HAP-1 (cell line): ENCODE measurements around the gene TLE4.
A peak's percentile ranks its signal among the peaks of the same experiment; 100 is the strongest.

Experiments
- DNase-seq, 2 experiments: peaks; one replicate each; pipeline ENCODE4 v3.0.0-alpha.2; 2016 to 2020; ENCODE audit warnings: low spot score in 2 of 2
- H3K27me3 ChIP-seq: fragments of 250-450 bp; sonication (Bioruptor Pico); 2 replicates; pipeline ENCODE4 v1.5.1; 2020; ENCODE audit warnings: low read depth, mild to moderate bottlenecking, moderate library complexity
- H3K36me3 ChIP-seq: fragments of 250-450 bp; sonication (Bioruptor Pico); replicated peaks from 2 replicates; pipeline ENCODE4 v1.5.1; 2020; ENCODE audit warnings: mild to moderate bottlenecking
- H3K4me1 ChIP-seq: fragments of 250-450 bp; sonication (Bioruptor Pico); 2 replicates; pipeline ENCODE4 v1.5.1; 2020; ENCODE audit warnings: mild to moderate bottlenecking
- H3K4me3 ChIP-seq: fragments of 250-450 bp; sonication (Bioruptor Pico); 2 replicates; pipeline ENCODE4 v1.5.1; 2020; ENCODE audit warnings: mild to moderate bottlenecking, moderate library complexity
- H3K9me3 ChIP-seq: fragments of 250-450 bp; sonication (Bioruptor Pico); 2 replicates; pipeline ENCODE4 v1.5.1; 2020; ENCODE audit warnings: mild to moderate bottlenecking, moderate library complexity
- in situ Hi-C: fragments of 300-500 bp; cut with MboI; formaldehyde crosslinking; loops from 3 replicates; pipeline ENCODE4 v1.14.3; 2020; ENCODE audit warnings: low sequenced_read_pairs, inconsistent platforms, mixed read lengths

Gene TLE4

DNA sequence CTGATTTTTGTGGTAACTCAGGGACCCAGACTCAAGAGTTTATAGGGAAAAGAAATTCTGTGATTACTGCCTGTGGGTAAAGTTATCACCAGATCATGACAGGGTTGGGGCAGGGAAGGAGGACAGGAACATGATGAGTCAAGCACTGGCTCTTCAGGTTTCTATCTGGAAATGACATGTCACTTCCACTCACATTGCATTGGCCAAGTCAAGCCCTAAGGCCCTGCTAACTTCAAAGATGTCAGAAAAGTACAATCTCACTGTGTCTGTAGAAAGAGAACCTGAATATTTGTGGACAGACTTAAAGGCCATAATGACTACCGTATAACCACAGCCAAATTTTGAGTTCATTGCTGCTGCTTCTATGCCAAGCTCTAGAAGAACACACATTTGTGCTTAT is 187.7 kb downstream of the TLE4 start:
- in situ Hi-C loops, result no loop called here

DNA sequence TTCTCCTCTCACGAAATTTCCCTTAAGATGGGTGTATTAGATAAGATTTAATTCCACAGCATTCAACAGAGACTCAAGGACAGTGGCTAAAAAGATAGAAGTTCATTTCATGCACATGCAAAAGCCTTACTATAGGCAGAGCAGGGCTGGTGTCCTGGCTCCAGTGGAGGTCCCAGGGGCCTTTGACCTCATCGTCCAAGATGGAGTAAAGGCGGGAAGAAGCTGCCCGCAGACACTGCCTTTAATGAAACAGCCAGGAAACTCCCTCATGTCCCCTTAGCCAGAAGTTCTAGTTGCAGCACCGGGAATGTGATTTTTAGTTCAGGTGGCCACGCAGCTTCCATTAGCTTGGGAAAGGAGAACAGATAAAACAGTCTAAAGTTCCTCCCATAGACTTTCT is 190.3 kb downstream of the TLE4 start:
- no peak overlapping the region for H3K4me3 ChIP-seq
- in situ Hi-C loops, result no loop called here

More for the DNA sequence above, 187.7 kb downstream of the TLE4 start:
- no peak for DNase-seq
- H3K36me3 ChIP-seq, result no peaks in the 10 kb centered on the region
- H3K4me1 ChIP-seq, result no peaks in the 10 kb centered on the region
- H3K9me3 ChIP-seq, result no peaks in the 10 kb centered on the region; the same call in 1 of the 2 replicates
- H3K27me3 ChIP-seq, result no peaks in the 10 kb centered on the region
- H3K4me3 ChIP-seq, result no peak overlapping the region

GRCh38 chr9:79763671-79764285 is 192.0 kb downstream of the TLE4 start:
- no peak for DNase-seq
- Histone ChIP-seq H3K9me3 (no peaks in the 10 kb centered on the region), H3K36me3 (no peaks in the 10 kb centered on the region), H3K4me3 (no peak overlapping the region), H3K27me3 (no peaks in the 10 kb centered on the region), H3K4me1 (no peaks in the 10 kb centered on the region)
- in situ Hi-C loops, result no loop called here

More for the DNA sequence above, 190.3 kb downstream of the TLE4 start:
- Histone ChIP-seq H3K4me1 (no peaks in the 10 kb centered on the region), H3K9me3 (no peaks in the 10 kb centered on the region; the same call in 1 of the 2 replicates), H3K27me3 (no peaks in the 10 kb centered on the region), H3K36me3 (no peaks in the 10 kb centered on the region)
- no peak for DNase-seq

- in situ Hi-C loops, result no loop called here
- DNase-seq, result no peak
- Histone ChIP-seq H3K4me3 (no peak overlapping the region), H3K27me3 (no peaks in the 10 kb centered on the region), H3K4me1 (no peaks in the 10 kb centered on the region), H3K9me3 (no peaks in the 10 kb centered on the region), H3K36me3 (no peaks in the 10 kb centered on the region)
These were observed 192.6 kb downstream of the TLE4 start for GRCh38 chr9:79764374-79764773.

GRCh38 chr9:79765466-79765865 is 193.7 kb downstream of the TLE4 start:
- DNase-seq, result no peak
- Histone ChIP-seq H3K4me1 (no peaks in the 10 kb centered on the region), H3K36me3 (no peaks in the 10 kb centered on the region), H3K9me3 (no peaks in the 10 kb centered on the region), H3K4me3 (no peak overlapping the region), H3K27me3 (no peaks in the 10 kb centered on the region)
- in situ Hi-C loops, result no loop called here

GRCh38 chr9:79766091-79766490 is 194.3 kb downstream of the TLE4 start:
- no peaks in the 10 kb centered on the region for H3K27me3 ChIP-seq
- in situ Hi-C loops, result no loop called here
- no peaks in the 10 kb centered on the region for H3K9me3 ChIP-seq
- no peak for DNase-seq
- H3K4me3 ChIP-seq, result no peak overlapping the region
- H3K36me3 ChIP-seq, result no peaks in the 10 kb centered on the region
- H3K4me1 ChIP-seq, result no peaks in the 10 kb centered on the region

DNA sequence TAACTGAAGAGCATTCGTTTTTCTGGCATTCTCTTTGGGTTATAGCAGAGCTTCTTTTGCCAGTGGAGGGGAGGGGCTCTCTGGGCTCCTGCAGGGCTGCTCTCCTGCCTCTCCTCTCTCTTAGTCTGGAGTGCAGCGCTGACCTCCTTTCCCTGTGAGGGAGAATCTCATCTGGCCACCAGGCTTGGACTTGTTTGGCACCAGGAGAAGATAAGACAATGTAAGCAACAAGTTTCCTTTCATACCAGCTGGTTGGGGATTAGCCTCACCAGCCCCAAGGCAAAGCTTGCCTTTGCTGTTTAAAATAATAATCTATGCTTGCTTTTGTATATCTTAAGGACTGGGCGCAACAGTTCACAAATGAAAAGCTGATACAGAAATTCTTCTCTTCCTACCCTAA is 196.4 kb downstream of the TLE4 start:
- H3K36me3 ChIP-seq, result no peaks in the 10 kb centered on the region

GRCh38 chr9:79769476-79770275 is 197.9 kb downstream of the TLE4 start:
- H3K36me3 ChIP-seq, result no peaks in the 10 kb centered on the region
- no peak for DNase-seq
- H3K9me3 ChIP-seq, result no peaks in the 10 kb centered on the region
- no peaks in the 10 kb centered on the region for H3K4me1 ChIP-seq
- H3K27me3 ChIP-seq, result 0 out of 2 replicates have a peak, but pooled peaks cover 3% of the 10 kb centered on the region
- in situ Hi-C loops, result no loop called here
- H3K4me3 ChIP-seq, result no peak overlapping the region

More for the DNA sequence above, 196.4 kb downstream of the TLE4 start:
- peak; percentile 26 to 27 for DNase-seq
- in situ Hi-C loops, result no loop called here
- H3K4me3 ChIP-seq, result no peak overlapping the region
- H3K4me1 ChIP-seq, result no peaks in the 10 kb centered on the region
- H3K27me3 ChIP-seq, result 0 out of 2 replicates have a peak, but pooled peaks cover 3% of the 10 kb centered on the region
- H3K9me3 ChIP-seq, result no peaks in the 10 kb centered on the region

- no peaks in the 10 kb centered on the region for H3K9me3 ChIP-seq
- no peak for DNase-seq
- 0 out of 2 replicates have a peak, but pooled peaks cover 3% of the 10 kb centered on the region for H3K27me3 ChIP-seq
- in situ Hi-C loops, result no loop called here
- no peaks in the 10 kb centered on the region for H3K4me1 ChIP-seq
- H3K4me3 ChIP-seq, result no peak overlapping the region
- H3K36me3 ChIP-seq, result no peaks in the 10 kb centered on the region
These were observed 202.6 kb downstream of the TLE4 start for GRCh38 chr9:79774356-79774755.
